Astrocyte of the spinal cord (primary cell): ENCODE results near the gene VPS41.

Experiments used
- DNase-seq: peaks from one replicate; pipeline ENCODE4 v3.0.0; 2011; ENCODE audit warnings: low read depth, low spot score
- H3K4me3 ChIP-seq: 2 replicates; pipeline ENCODE4 v1.5.1; 2011; ENCODE audit warnings: low read depth, mild to moderate bottlenecking, low read length, moderate library complexity
- CTCF ChIP-seq: IDR thresholded peaks from 2 replicates; pipeline ENCODE4 v1.5.1; 2012; ENCODE audit warnings: low read depth, mild to moderate bottlenecking, low read length, inconsistent platforms
- in situ Hi-C: cut with HindIII; loops from 2 replicates; pipeline ENCODE4 v1.10.0; 2017; ENCODE audit warnings: low sequenced_read_pairs

The VPS41 gene

GRCh38 chr7:38703093-38703492 lies 205.9 kb downstream of the VPS41 start:
- TF ChIP-seq CTCF, result no peak
- in situ Hi-C loops, result no loop called here
- DNase-seq, result no peak
- no peak overlapping the region for H3K4me3 ChIP-seq

GRCh38 chr7:38702002-38702535 lies 206.9 kb downstream of the VPS41 start:
- TF ChIP-seq CTCF, result no peak
- in situ Hi-C loops, result no loop called here
- H3K4me3 ChIP-seq, result no peak overlapping the region
- DNase-seq, result no peak

- DNase-seq, result no peak
These were observed 208.9 kb downstream of the VPS41 start for GRCh38 chr7:38700116-38700515.

GRCh38 chr7:38699471-38699870 lies 209.5 kb downstream of the VPS41 start:
- no peak overlapping the region for H3K4me3 ChIP-seq
- TF ChIP-seq CTCF, result no peak
- DNase-seq, result no peak
- in situ Hi-C loops, result no loop called here

More at GRCh38 chr7:38700116-38700515, 208.9 kb downstream of the VPS41 start:
- in situ Hi-C loops, result no loop called here
- no peak for TF ChIP-seq CTCF
- H3K4me3 ChIP-seq, result no peak overlapping the region

- DNase-seq, result no peak
- in situ Hi-C loops, result no loop called here
- no peak overlapping the region for H3K4me3 ChIP-seq
- TF ChIP-seq CTCF, result no peak
These were observed 214.7 kb downstream of the VPS41 start for GRCh38 chr7:38694326-38694725.

- DNase-seq, result no peak
- TF ChIP-seq CTCF, result no peak
- in situ Hi-C loops, result no loop called here
- no peak overlapping the region for H3K4me3 ChIP-seq
These were observed 222.1 kb downstream of the VPS41 start for GRCh38 chr7:38686888-38687287.

GRCh38 chr7:38685851-38686250 lies 223.1 kb downstream of the VPS41 start:
- no peak for DNase-seq
- TF ChIP-seq CTCF, result no peak
- no peak overlapping the region for H3K4me3 ChIP-seq
- in situ Hi-C loops, result no loop called here
